K562 (cell line): Measurements from ENCODE around the gene SPATA13. TPM values are rescaled to one million over a fixed set of nuclear protein-coding genes. Genes with fewer than 3 reads are reported as not detected.

Source experiments
- ATAC-seq: fragments of 200-7000 bp; cut with Tn5 transposase; 3 replicates; pipeline ENCODE4 v1.9.1; 2020; ENCODE audit warnings: moderate library complexity
- BruUV-seq: library from RNA; stranded (reverse); fragments of 400-500 nt; replicated peaks from 2 replicates; lab custom pipeline; 2021; lab: Mats Ljungman, UMichigan
- CTCF ChIA-PET: fragments of 300-600 bp; formaldehyde crosslinking; extraction: SDS; loops from one replicate; lab custom pipeline; 2021; ENCODE audit warnings: low intra/inter-chr PET ratio; lab: Yijun Ruan, JAX
- POLR2A ChIA-PET: fragments of 300-600, 350-650 bp; sonication (Branson Sonifier 250); formaldehyde crosslinking; extraction: SDS; loops from one replicate; lab custom pipeline; 2021; ENCODE audit warnings: antibody characterized with exemption, inconsistent platforms; lab: Yijun Ruan, JAX
- DNase-seq, 4 experiments: peaks; one replicate each; pipeline versions ENCODE4 v3.0.0 to v3.0.0-alpha.2; 2011 to 2018; ENCODE audit warnings: low spot score in 3 of 4, mixed read lengths in 3 of 4; ENCODE audit errors: extremely low read depth in 1 of 4
- FAIRE-seq: peaks from 2 replicates; lab custom pipeline; 2011; peaks lifted over from hg19 to GRCh38; lab: Jason Lieb, UNC
- H2AFZ ChIP-seq: 2 replicates; pipeline ENCODE4 v1.6.0; 2011; ENCODE audit warnings: low read depth, low read length, control low read depth, inconsistent platforms
- H3K27ac ChIP-seq: fragments of 200-600 bp; 3 replicates; pipeline ENCODE4 v1.8.0; 2011; ENCODE audit warnings: low read depth, mild to moderate bottlenecking, control low read depth, inconsistent platforms, low read length, moderate library complexity, mixed read lengths; ENCODE audit errors: extremely low read depth
- H3K27me3 ChIP-seq, 2 experiments: fragments of 300-600 bp in 1 of 2; 2 replicates in 1 of 2; 3 replicates in 1 of 2; pipeline versions ENCODE4 v1.6.0 to v1.8.0; 2011; ENCODE audit warnings: inconsistent platforms in 2 of 2, low read length in 2 of 2, mild to moderate bottlenecking in 1 of 2, mixed read lengths in 1 of 2, moderate library complexity in 1 of 2; ENCODE audit not compliant: control insufficient read depth in 2 of 2, insufficient read depth in 2 of 2
- H3K36me3 ChIP-seq: fragments of 300-600 bp; 3 replicates; pipeline ENCODE4 v1.8.0; 2011; ENCODE audit warnings: mild to moderate bottlenecking, low read length, inconsistent platforms; ENCODE audit not compliant: control insufficient read depth, insufficient read depth
- H3K4me1 ChIP-seq, 2 experiments: fragments of 200-600 bp in 1 of 2; replicated peaks in 1 of 2; 2 replicates in 1 of 2; 3 replicates in 1 of 2; pipeline versions ENCODE4 v1.5.1 to v1.8.0; 2011; ENCODE audit warnings: inconsistent platforms in 2 of 2, low read length in 2 of 2, mild to moderate bottlenecking in 1 of 2, mixed read lengths in 1 of 2, moderate library complexity in 1 of 2; ENCODE audit not compliant: control insufficient read depth in 2 of 2, insufficient read depth in 2 of 2
- H3K4me2 ChIP-seq: 2 replicates; pipeline ENCODE4 v1.6.1; 2011; ENCODE audit warnings: low read length, control low read depth, inconsistent platforms, mixed read lengths; ENCODE audit not compliant: insufficient read depth
- H3K4me3 ChIP-seq: fragments of 200-600 bp; sonication (generic), shearing (Covaris generic); 2 replicates; pipeline ENCODE4 v1.5.1; 2016; ENCODE audit warnings: control low read depth, inconsistent platforms
- H3K79me2 ChIP-seq: fragments of 200-600 bp; 3 replicates; pipeline ENCODE4 v1.8.0; 2011; ENCODE audit warnings: low read length, inconsistent platforms; ENCODE audit not compliant: control insufficient read depth, insufficient read depth
- H3K9ac ChIP-seq, 2 experiments: 2 replicates each; pipeline versions ENCODE4 v1.6.0 to v1.6.1; 2011; ENCODE audit warnings: low read depth in 2 of 2, low read length in 2 of 2, control low read depth in 1 of 2, inconsistent platforms in 1 of 2, mild to moderate bottlenecking in 1 of 2, mixed read lengths in 1 of 2; ENCODE audit not compliant: insufficient read depth in 1 of 2
- H3K9me1 ChIP-seq: one replicate; pipeline ENCODE4 v1.6.0; 2011; ENCODE audit warnings: inconsistent platforms, mild to moderate bottlenecking, low read length, moderate library complexity; ENCODE audit not compliant: control insufficient read depth, insufficient read depth
- H3K9me3 ChIP-seq: replicated peaks from 2 replicates; pipeline ENCODE4 v1.5.1; 2011; ENCODE audit warnings: low read depth, low read length, inconsistent platforms; ENCODE audit not compliant: control insufficient read depth, insufficient read depth
- H4K20me1 ChIP-seq: replicated peaks from 2 replicates; pipeline ENCODE4 v1.6.1; 2011; ENCODE audit warnings: low read length, inconsistent platforms, mixed read lengths; ENCODE audit not compliant: control insufficient read depth, insufficient read depth
- AFF4 ChIP-seq: sonication (generic); formaldehyde crosslinking; IDR thresholded peaks from 2 replicates; pipeline ENCODE4 v1.8.0; 2023; ENCODE audit warnings: mild to moderate bottlenecking, missing genetic modification reagents
- CGGBP1 ChIP-seq: fragments of 250-450 bp; sonication (Bioruptor Pico); IDR thresholded peaks from 2 replicates; pipeline ENCODE4 v1.9.0; 2021; ENCODE audit warnings: mild to moderate bottlenecking
- HDAC2 ChIP-seq: fragments of 450-650 bp; IDR thresholded peaks from 2 replicates; pipeline ENCODE4 v1.6.1; 2016; ENCODE audit warnings: mild to moderate bottlenecking
- KLF16 ChIP-seq: IDR thresholded peaks from 2 replicates; pipeline ENCODE4 v1.6.1; 2016; ENCODE audit warnings: antibody characterized with exemption
- NR4A1 ChIP-seq, 2 experiments: fragments of 250-450 bp in 1 of 2; fragments of 450-650 bp in 1 of 2; sonication (Bioruptor Pico) in 1 of 2; IDR thresholded peaks; 2 replicates each; pipeline versions ENCODE4 v1.4.0 to v1.6.1; 2016 to 2020; ENCODE audit warnings: mild to moderate bottlenecking in 2 of 2, missing compliant biosample characterization in 1 of 2, missing genetic modification characterization in 1 of 2, moderate library complexity in 1 of 2
- PHTF2 ChIP-seq: fragments of 250-450 bp; sonication (Bioruptor Pico); IDR thresholded peaks from 2 replicates; pipeline ENCODE4 v1.5.0; 2021; ENCODE audit warnings: mild to moderate bottlenecking
- POLR2AphosphoS5 ChIP-seq: IDR thresholded peaks from 2 replicates; pipeline ENCODE4 v1.6.1; 2011; ENCODE audit warnings: mild to moderate bottlenecking, low read depth, low read length, moderate library complexity; ENCODE audit not compliant: control insufficient read depth, insufficient read depth
- POLR3A ChIP-seq: IDR thresholded peaks from 2 replicates; pipeline ENCODE4 v1.6.1; 2011; ENCODE audit warnings: borderline replicate concordance, mild to moderate bottlenecking, moderate library complexity; ENCODE audit not compliant: insufficient read length, insufficient read depth; ENCODE audit errors: extremely low read depth
- PTRF ChIP-seq: fragments of 450-650 bp; IDR thresholded peaks from 2 replicates; pipeline ENCODE4 v1.6.1; 2016; ENCODE audit warnings: mild to moderate bottlenecking, missing genetic modification characterization, missing compliant biosample characterization
- ZNF184 ChIP-seq: sonication (generic); formaldehyde crosslinking; IDR thresholded peaks from 2 replicates; pipeline ENCODE4 v1.5.0; 2020; ENCODE audit warnings: missing genetic modification reagents
- WGBS: fragments of 100-300 bp; shearing (Covaris generic); methylation state at CpG from one replicate; pipeline ENCODE4 v1.1.6; 2016; ENCODE audit warnings: low coverage, mixed read lengths; ENCODE audit not compliant: insufficient coverage; ENCODE audit errors: missing lambda C conversion rate; 5-methylcytosine and 5-hydroxymethylcytosine counted together
- in situ Hi-C: fragments of 300-500 bp; cut with MboI; formaldehyde crosslinking; loops from 4 replicates; pipeline ENCODE4 v1.15.0; 2018; ENCODE audit warnings: inconsistent platforms, mixed read lengths
- intact Hi-C: fragments of 100-400 bp; cut with micrococcal nuclease; formaldehyde crosslinking; loops from 2 replicates; pipeline ENCODE4 v1.14.2; 2022
- polyA plus RNA-seq, 8 experiments: library from polyadenylated mRNA; depleted of rRNA in 4 of 8; stranded (reverse) in 5 of 8; unstranded in 3 of 8; fragments of >200 nt; fragmentation: Nextera tagmentation in 2 of 8; fragmentation: Illumina TruSeq in 1 of 8; extraction: Ambion mirVana in 2 of 8; extraction: Trizol in 1 of 8; gene quantifications; 2 replicates each; pipeline versions ENCODE4 v1.2.1 to v1.2.3, GENCODE V29; 2011 to 2014; ENCODE audit warnings: inconsistent platforms in 1 of 8, missing spikeins in 1 of 8
- total RNA-seq, 7 experiments: library from RNA; depleted of rRNA in 6 of 7; stranded (reverse); fragments of >200 nt in 6 of 7; fragmentation: Illumina TruSeq in 2 of 7; extraction: Trizol in 2 of 7; gene quantifications; 2 replicates each; pipeline versions ENCODE4 v1.2.1 to v1.2.3, GENCODE V29; 2011 to 2021; ENCODE audit warnings: low replicate concordance in 1 of 7
- TF ChIP-seq, protein P1 (sequence below): sonication (generic); formaldehyde crosslinking; IDR thresholded peaks from 2 replicates; pipeline ENCODE4 v1.8.0; 2022; ENCODE audit warnings: mild to moderate bottlenecking, low read depth, missing genetic modification reagents

SPATA13 gene
- total and polyA plus RNA-seq, 9 of the 15 experiments (the other 6 are each of a cell fraction or from before 2014, with no cell fraction given), result 0.08 to 0.99 (median 0.21) TPM; not detected in 2

GRCh38 chr13:24181991-24182702 lies 21.6 kb downstream of the SPATA13 start:
- Histone ChIP-seq H3K4me2 (no peak overlapping the region), H3K36me3 (no peaks in the 10 kb centered on the region), H3K4me3 (no peak overlapping the region), H2AFZ (no peak overlapping the region), H3K27me3 (no peaks in the 10 kb centered on the region), H3K9ac (no peak overlapping the region), H4K20me1 (no peaks in the 10 kb centered on the region), H3K9me1 (no peaks in the 10 kb centered on the region), H3K27ac (no peak overlapping the region), H3K79me2 (no peaks in the 10 kb centered on the region), H3K4me1 (no peaks in the 10 kb centered on the region), H3K9me3 (no peaks in the 10 kb centered on the region)
- in situ Hi-C loops (no loop called here), intact Hi-C loops (no loop called here)
- BruUV-seq, result no TSS peak
- DNase-seq, result no peak
- ChIA-PET CTCF (no interaction called here), POLR2A (no interaction called here)
- no peak for FAIRE-seq
- no peak for ATAC-seq
- 0% methylated on average over 4 of the region's 4 CpGs for WGBS
- TF ChIP-seq HDAC2 (no peak), AFF4 (CRISPR knock-in tag) (no peak), NR4A1 (CRISPR knock-in tag; IDR thresholded peaks at IDR 0.05) (no peak), NR4A1 (tag; IDR thresholded peaks at IDR 0.05) (no peak), ZNF184 (CRISPR knock-in tag) (no peak), POLR2AphosphoS5 (no peak), CGGBP1 (CRISPR knock-in tag) (no peak), KLF16 (no peak), POLR3A (no peak), PTRF (tag) (no peak), PHTF2 (CRISPR knock-in tag) (no peak)
- TF ChIP-seq, protein P1, sequence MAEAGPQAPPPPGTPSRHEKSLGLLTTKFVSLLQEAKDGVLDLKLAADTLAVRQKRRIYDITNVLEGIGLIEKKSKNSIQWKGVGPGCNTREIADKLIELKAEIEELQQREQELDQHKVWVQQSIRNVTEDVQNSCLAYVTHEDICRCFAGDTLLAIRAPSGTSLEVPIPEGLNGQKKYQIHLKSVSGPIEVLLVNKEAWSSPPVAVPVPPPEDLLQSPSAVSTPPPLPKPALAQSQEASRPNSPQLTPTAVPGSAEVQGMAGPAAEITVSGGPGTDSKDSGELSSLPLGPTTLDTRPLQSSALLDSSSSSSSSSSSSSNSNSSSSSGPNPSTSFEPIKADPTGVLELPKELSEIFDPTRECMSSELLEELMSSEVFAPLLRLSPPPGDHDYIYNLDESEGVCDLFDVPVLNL (CRISPR knock-in tag), result no peak
